GM12878 (cell line): Measurements from ENCODE around the gene BLNK. TPM values are rescaled to one million over a fixed set of nuclear protein-coding genes. Genes with fewer than 3 reads are reported as not detected.
A peak's percentile ranks its signal among the peaks of the same experiment; 100 is the strongest.

ENCODE experiments used
- BCL11A ChIP-seq: IDR thresholded peaks from 2 replicates; pipeline ENCODE4 v1.6.1; 2011; ENCODE audit warnings: low read depth, low read length
- CREM ChIP-seq: IDR thresholded peaks from 2 replicates; pipeline ENCODE4 v1.6.1; 2014; ENCODE audit warnings: antibody characterized with exemption, low read depth
- E4F1 ChIP-seq: fragments of 450-650 bp; IDR thresholded peaks from 2 replicates; pipeline ENCODE4 v1.6.1; 2018; ENCODE audit warnings: borderline replicate concordance, mild to moderate bottlenecking; ENCODE audit not compliant: partially characterized antibody
- HDAC6 ChIP-seq: fragments of 200-600 bp; sonication (generic); IDR thresholded peaks from one replicate; pipeline ENCODE4 v1.8.0; 2017; ENCODE audit warnings: antibody characterized with exemption; ENCODE audit not compliant: unreplicated experiment
- MXI1 ChIP-seq: fragments of 150-350 bp; IDR thresholded peaks from 2 replicates; pipeline ENCODE4 v1.6.1; 2011; ENCODE audit warnings: low read depth, mild to moderate bottlenecking, inconsistent platforms, low read length, improper control_type of control experiment
- NBN ChIP-seq: fragments of 450-650 bp; IDR thresholded peaks from 2 replicates; pipeline ENCODE4 v1.6.1; 2016
- NFXL1 ChIP-seq: fragments of 450-650 bp; IDR thresholded peaks from 2 replicates; pipeline ENCODE4 v1.6.1; 2017; ENCODE audit warnings: antibody characterized with exemption, mild to moderate bottlenecking, borderline replicate concordance
- NFYB ChIP-seq: IDR thresholded peaks from 2 replicates; pipeline ENCODE4 v1.6.1; 2011; ENCODE audit warnings: low read depth, mild to moderate bottlenecking, low read length, improper control_type of control experiment, moderate library complexity; ENCODE audit not compliant: insufficient read depth
- NKRF ChIP-seq: fragments of 450-650 bp; conservative IDR thresholded peaks from 2 replicates; pipeline ENCODE4 v1.6.1; 2017; ENCODE audit warnings: mild to moderate bottlenecking, moderate library complexity
- PAX5 ChIP-seq: IDR thresholded peaks from 2 replicates; pipeline ENCODE4 v1.6.1; 2011; ENCODE audit warnings: low read depth, low read length, borderline replicate concordance
- POLR2A ChIP-seq: IDR thresholded peaks from 2 replicates; pipeline ENCODE4 v1.6.1; 2011; ENCODE audit warnings: low read depth, mild to moderate bottlenecking, low read length
- POLR2AphosphoS2 ChIP-seq: IDR thresholded peaks from 2 replicates; pipeline ENCODE4 v1.6.1; 2011; ENCODE audit warnings: low read depth, mild to moderate bottlenecking, low read length, improper control_type of control experiment, moderate library complexity
- RELA ChIP-seq: fragments of 450-650 bp; IDR thresholded peaks from 2 replicates; pipeline ENCODE4 v1.8.0; 2014; ENCODE audit warnings: borderline replicate concordance; ENCODE audit not compliant: partially characterized antibody
- SPI1 ChIP-seq: IDR thresholded peaks from 2 replicates; pipeline ENCODE4 v1.6.1; 2011; ENCODE audit warnings: low read depth, mild to moderate bottlenecking, low read length, moderate library complexity, borderline replicate concordance; ENCODE audit not compliant: insufficient read depth
- TCF7 ChIP-seq: IDR thresholded peaks from 2 replicates; pipeline ENCODE4 v1.6.1; 2014; ENCODE audit warnings: antibody characterized with exemption, borderline replicate concordance
- WRNIP1 ChIP-seq: IDR thresholded peaks from 2 replicates; pipeline ENCODE4 v1.6.1; 2011; ENCODE audit warnings: low read depth, low read length, improper control_type of control experiment, borderline replicate concordance
- ZBED1 ChIP-seq: IDR thresholded peaks from 2 replicates; pipeline ENCODE4 v1.6.1; 2016; ENCODE audit warnings: borderline replicate concordance
- ZBTB11 ChIP-seq: fragments of 450-650 bp; formaldehyde crosslinking; IDR thresholded peaks from 2 replicates; pipeline ENCODE4 v1.5.0; 2022; ENCODE audit warnings: mild to moderate bottlenecking, missing genetic modification characterization
- ZNF24 ChIP-seq: fragments of 450-650 bp; IDR thresholded peaks from 2 replicates; pipeline ENCODE4 v1.6.1; 2017; ENCODE audit warnings: antibody characterized with exemption, mild to moderate bottlenecking
- polyA plus RNA-seq, 11 experiments: library from polyadenylated mRNA; depleted of rRNA in 4 of 11; unstranded in 6 of 11; stranded (reverse) in 5 of 11; fragments of >200 nt; fragmentation: Nextera tagmentation in 4 of 11; fragmentation: Illumina TruSeq in 1 of 11; extraction: Ambion mirVana in 4 of 11; extraction: Trizol in 1 of 11; gene quantifications; 1 replicate in 1 of 11; 2 replicates in 10 of 11; pipeline versions ENCODE4 v1.2.1 to v1.2.3, GENCODE V29; 2011 to 2016; ENCODE audit warnings: inconsistent platforms in 2 of 11, missing spikeins in 2 of 11, low read depth in 1 of 11
- total RNA-seq, 4 experiments: library from RNA; depleted of rRNA in 3 of 4; stranded (reverse); fragments of >200 nt in 3 of 4; fragmentation: Illumina TruSeq in 1 of 4; extraction: Trizol in 1 of 4; gene quantifications; 2 replicates each; pipeline versions ENCODE4 v1.2.1 to v1.2.3, GENCODE V29; 2013 to 2021

Gene BLNK
- total and polyA plus RNA-seq, 10 of the 15 experiments (the other 5 are each of a cell fraction or from before 2014, with no cell fraction given), result 79.5 to 201 (median 139) TPM

GRCh38 chr10:96263669-96264068 is 7.7 kb downstream of the BLNK start (continued):
- no peak for TF ChIP-seq ZBTB11
- TF ChIP-seq SPI1, result no peak
- TF ChIP-seq TCF7, result no peak
- no peak for TF ChIP-seq RELA
- TF ChIP-seq ZBED1, result no peak
- TF ChIP-seq PAX5, result no peak
- TF ChIP-seq POLR2A, result no peak; the same call in 1 of the 2 replicates
- TF ChIP-seq CREM, result no peak
- TF ChIP-seq E4F1, result no peak
- 0 out of 2 replicates have a peak, but pooled peaks have one; percentile 15 for TF ChIP-seq BCL11A
- no peak for TF ChIP-seq HDAC6
- peak; percentile 25; the same call in 1 of the 2 replicates for TF ChIP-seq NBN
- no peak for TF ChIP-seq WRNIP1
- TF ChIP-seq NFYB, result 0 out of 2 replicates have a peak, but pooled peaks have one; percentile 7
- TF ChIP-seq POLR2AphosphoS2, result no peak
- peak; percentile 28; the same call in 1 of the 2 replicates for TF ChIP-seq MXI1
- TF ChIP-seq ZNF24, result no peak
- TF ChIP-seq NKRF, result no peak
- TF ChIP-seq NFXL1, result no peak
